ENCODE measurements around the gene EYA2.

DNA sequence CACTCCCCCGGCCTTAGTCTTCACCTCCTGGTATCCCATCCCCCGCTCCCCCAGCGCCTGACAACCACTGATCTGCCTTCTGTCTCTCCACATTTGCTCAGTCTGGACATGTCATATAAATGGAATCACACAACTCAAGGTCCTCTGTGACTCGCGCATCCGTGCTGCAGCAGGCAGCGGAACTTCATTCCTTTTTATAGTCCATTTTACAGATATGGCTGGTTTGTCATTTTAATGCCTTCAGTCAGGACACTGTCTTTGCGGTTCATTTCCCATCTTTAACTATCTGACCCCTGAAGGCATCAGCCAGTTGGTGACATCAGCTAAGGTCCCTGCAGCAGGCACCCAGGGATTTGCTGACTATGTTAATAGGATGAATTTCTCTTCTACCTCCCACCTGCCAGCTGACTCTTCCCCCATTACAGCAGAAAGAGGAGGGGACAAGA, 336.2 kb downstream of the EYA2 start:
- TF ChIP-seq, protein P1, sequence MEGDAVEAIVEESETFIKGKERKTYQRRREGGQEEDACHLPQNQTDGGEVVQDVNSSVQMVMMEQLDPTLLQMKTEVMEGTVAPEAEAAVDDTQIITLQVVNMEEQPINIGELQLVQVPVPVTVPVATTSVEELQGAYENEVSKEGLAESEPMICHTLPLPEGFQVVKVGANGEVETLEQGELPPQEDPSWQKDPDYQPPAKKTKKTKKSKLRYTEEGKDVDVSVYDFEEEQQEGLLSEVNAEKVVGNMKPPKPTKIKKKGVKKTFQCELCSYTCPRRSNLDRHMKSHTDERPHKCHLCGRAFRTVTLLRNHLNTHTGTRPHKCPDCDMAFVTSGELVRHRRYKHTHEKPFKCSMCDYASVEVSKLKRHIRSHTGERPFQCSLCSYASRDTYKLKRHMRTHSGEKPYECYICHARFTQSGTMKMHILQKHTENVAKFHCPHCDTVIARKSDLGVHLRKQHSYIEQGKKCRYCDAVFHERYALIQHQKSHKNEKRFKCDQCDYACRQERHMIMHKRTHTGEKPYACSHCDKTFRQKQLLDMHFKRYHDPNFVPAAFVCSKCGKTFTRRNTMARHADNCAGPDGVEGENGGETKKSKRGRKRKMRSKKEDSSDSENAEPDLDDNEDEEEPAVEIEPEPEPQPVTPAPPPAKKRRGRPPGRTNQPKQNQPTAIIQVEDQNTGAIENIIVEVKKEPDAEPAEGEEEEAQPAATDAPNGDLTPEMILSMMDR (IDR thresholded peaks at IDR 0.05) = no peak
- TF ChIP-seq POLR2A (IDR thresholded peaks at IDR 0.05) = no peak
